ENCODE measurements around the gene CYP2D6. TPM values are rescaled to one million over a fixed set of nuclear protein-coding genes. Genes with fewer than 3 reads are reported as not detected.
"Not testable (repeated sequence)": the region's sequence is repeated elsewhere in the genome, so short reads cannot be mapped to it uniquely, and the experiment has no call there.

Gene CYP2D6
- total RNA-seq, 1 experiment from 2014 or later, result 1.7 TPM

DNA sequence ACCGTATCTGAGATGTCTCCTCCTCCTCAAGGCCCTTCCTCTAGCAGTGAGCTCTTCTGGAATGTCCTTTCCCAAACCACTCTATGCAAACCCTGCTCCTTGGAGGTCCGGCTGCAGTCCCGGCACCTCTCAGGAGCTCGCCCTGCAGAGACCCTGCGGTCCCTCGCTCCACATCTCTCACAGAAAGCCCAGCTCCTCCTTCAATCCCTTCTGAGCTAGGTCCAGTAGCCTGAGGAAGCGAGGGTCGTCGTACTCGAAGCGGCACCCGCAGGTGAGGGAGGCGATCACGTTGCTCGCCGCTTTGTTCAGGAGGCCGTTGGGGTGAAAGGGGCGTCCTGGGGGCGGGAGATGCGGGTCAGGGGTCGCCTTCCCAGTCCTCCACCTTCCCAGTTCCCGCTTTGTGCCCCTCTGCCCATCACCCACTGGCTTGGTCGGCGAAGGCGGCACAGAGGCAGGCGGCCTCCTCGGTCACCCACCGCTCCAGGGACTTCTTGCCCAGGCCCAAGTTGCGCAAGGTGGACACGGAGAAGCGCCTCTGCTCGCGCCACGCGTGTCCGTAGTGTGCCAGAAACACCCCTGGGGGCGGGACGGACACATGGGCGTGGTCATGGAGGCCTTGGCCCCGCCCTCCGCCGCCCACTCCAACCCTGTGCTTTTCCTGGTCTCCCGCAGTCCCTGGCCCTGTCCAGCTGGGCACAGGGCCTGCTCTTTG lies 21.5 kb upstream of the CYP2D6 start:
- Mint-ChIP-seq H3K4me1 (no peaks in the 10 kb centered on the region), H3K9me3 (peaks cover 4% of the 10 kb centered on the region; the same call in 1 of the 2 replicates), H3K36me3 (peaks cover 34% of the 10 kb centered on the region), H3K27me3 (ENCODE audit: low read depth) (no peaks in the 10 kb centered on the region), H3K4me3 (no peak overlapping the region), H3K27ac (no peak overlapping the region)
- no peak for TF ChIP-seq EMX1 (CRISPR knock-in tag; IDR thresholded peaks at IDR 0.05)
- TF ChIP-seq, protein P1, sequence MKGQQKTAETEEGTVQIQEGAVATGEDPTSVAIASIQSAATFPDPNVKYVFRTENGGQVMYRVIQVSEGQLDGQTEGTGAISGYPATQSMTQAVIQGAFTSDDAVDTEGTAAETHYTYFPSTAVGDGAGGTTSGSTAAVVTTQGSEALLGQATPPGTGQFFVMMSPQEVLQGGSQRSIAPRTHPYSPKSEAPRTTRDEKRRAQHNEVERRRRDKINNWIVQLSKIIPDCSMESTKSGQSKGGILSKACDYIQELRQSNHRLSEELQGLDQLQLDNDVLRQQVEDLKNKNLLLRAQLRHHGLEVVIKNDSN (CRISPR knock-in tag; IDR thresholded peaks at IDR 0.05), result no peak
- POLR2A ChIA-PET, result no interaction called here
- CTCF ChIA-PET, result interaction anchor here (0.6 to 1.8 kb wide), 4 partner anchors 17 to 292 kb away, joined by 3 to 5 read pairs (median 3); partner anchors contain the start of gene NDUFA6
- ATAC-seq (peak; percentile 76), DNase-seq (ENCODE audit: low spot score) (peak; percentile 49)

DNA sequence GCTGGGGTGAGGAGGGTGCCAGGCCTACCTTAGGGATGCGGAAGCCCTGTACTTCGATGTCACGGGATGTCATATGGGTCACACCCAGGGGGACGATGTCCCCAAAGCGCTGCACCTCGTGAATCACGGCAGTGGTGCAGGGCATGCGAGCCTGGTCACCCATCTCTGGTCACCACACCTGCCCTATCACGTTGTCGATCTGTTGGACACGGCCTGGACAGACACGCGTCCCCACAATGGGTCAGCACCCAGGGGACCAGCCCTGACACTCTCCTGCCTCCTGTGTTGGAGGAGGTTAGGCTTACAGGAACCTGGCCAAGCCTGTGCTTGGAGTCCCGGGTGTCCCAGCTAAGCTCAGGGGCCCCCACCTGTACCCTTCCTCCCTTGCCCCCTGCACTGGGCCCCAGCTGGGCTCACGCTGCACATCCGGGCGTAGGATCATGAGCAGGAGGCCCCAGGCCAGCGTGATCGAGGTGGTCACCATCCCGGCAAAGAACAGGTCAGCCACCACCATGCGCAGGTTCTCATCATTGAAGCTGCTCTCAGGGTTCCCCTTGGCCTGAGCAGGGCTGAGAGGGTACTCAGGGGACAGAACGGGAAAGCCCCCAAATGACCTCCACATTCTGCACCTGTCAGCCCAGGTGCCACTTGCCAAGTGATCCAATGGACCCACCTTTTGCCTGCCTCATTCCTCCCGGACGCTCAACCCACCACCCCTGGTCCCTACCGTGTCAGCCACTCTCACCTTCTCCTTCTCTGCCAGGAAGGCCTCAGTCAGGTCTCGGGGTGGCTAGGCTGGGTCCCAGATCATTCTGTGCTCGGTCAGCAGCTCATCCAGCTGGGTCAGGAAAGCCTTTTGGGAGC lies 20.3 kb upstream of the CYP2D6 start:
- Mint-ChIP-seq H3K4me3 (no peak overlapping the region), H3K27me3 (ENCODE audit: low read depth) (no peaks in the 10 kb centered on the region), H3K4me1 (no peaks in the 10 kb centered on the region), H3K9me3 (peaks cover 4% of the 10 kb centered on the region; the same call in 1 of the 2 replicates), H3K27ac (no peak overlapping the region), H3K36me3 (peaks cover 31% of the 10 kb centered on the region)
- DNase-seq (ENCODE audit: low spot score) (no peak), ATAC-seq (no peak)
- CTCF ChIA-PET, result interaction anchor here (0.6 to 1.8 kb wide), 2 partner anchors 19 to 293 kb away, joined by 3 to 5 read pairs; no protein-coding TSS in a partner anchor
- POLR2A ChIA-PET, result no interaction called here
- TF ChIP-seq SP1 (CRISPR knock-in tag; conservative IDR thresholded peaks at IDR 0.05), result no peak
- no peak for TF ChIP-seq ATF1 (CRISPR knock-in tag; IDR thresholded peaks at IDR 0.05)
- TF ChIP-seq, protein P2, sequence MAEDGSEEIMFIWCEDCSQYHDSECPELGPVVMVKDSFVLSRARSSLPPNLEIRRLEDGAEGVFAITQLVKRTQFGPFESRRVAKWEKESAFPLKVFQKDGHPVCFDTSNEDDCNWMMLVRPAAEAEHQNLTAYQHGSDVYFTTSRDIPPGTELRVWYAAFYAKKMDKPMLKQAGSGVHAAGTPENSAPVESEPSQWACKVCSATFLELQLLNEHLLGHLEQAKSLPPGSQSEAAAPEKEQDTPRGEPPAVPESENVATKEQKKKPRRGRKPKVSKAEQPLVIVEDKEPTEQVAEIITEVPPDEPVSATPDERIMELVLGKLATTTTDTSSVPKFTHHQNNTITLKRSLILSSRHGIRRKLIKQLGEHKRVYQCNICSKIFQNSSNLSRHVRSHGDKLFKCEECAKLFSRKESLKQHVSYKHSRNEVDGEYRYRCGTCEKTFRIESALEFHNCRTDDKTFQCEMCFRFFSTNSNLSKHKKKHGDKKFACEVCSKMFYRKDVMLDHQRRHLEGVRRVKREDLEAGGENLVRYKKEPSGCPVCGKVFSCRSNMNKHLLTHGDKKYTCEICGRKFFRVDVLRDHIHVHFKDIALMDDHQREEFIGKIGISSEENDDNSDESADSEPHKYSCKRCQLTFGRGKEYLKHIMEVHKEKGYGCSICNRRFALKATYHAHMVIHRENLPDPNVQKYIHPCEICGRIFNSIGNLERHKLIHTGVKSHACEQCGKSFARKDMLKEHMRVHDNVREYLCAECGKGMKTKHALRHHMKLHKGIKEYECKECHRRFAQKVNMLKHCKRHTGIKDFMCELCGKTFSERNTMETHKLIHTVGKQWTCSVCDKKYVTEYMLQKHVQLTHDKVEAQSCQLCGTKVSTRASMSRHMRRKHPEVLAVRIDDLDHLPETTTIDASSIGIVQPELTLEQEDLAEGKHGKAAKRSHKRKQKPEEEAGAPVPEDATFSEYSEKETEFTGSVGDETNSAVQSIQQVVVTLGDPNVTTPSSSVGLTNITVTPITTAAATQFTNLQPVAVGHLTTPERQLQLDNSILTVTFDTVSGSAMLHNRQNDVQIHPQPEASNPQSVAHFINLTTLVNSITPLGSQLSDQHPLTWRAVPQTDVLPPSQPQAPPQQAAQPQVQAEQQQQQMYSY (CRISPR knock-in tag; IDR thresholded peaks at IDR 0.05), result no peak
- TF ChIP-seq GRHL2 (CRISPR knock-in tag; IDR thresholded peaks at IDR 0.05; ENCODE audit: insufficient replicate concordance, severe bottlenecking), result no peak
- no peak for TF ChIP-seq RELA (CRISPR knock-in tag; IDR thresholded peaks at IDR 0.05; ENCODE audit: borderline replicate concordance)
- TF ChIP-seq ERG (CRISPR knock-in tag; IDR thresholded peaks at IDR 0.05), result no peak
- no peak for TF ChIP-seq NFE2L1 (CRISPR knock-in tag; IDR thresholded peaks at IDR 0.05)
- no peak for TF ChIP-seq CREM (CRISPR knock-in tag; IDR thresholded peaks at IDR 0.05)
- no peak for TF ChIP-seq JUN (CRISPR knock-in tag; IDR thresholded peaks at IDR 0.05)
- TF ChIP-seq OVOL2 (CRISPR knock-in tag; IDR thresholded peaks at IDR 0.05; ENCODE audit: borderline replicate concordance), result no peak
- TF ChIP-seq FOXJ3 (CRISPR knock-in tag; IDR thresholded peaks at IDR 0.05; ENCODE audit: borderline replicate concordance), result no peak
- TF ChIP-seq ZBTB43 (CRISPR knock-in tag; IDR thresholded peaks at IDR 0.05), result no peak

DNA sequence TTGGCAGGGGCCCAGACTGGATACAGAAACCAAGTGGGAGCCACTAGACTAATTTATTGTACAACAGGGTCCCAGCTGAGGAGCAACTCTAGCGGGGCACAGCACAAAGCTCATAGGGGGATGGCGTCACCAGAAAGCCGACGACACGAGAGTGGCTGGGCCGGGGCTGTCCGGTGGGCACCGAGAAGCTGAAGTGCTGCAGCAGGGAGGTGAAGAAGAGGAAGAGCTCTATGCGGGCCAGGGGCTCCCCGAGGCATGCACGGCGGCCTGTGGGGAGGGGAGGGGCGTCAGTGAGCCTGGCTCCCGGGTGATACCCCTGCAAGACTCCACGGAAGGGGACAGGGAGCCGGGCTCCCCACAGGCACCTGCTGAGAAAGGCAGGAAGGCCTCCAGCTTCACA lies 19.2 kb upstream of the CYP2D6 start:
- DNase-seq (ENCODE audit: low spot score); H3K4me3 Mint-ChIP-seq; H3K27ac Mint-ChIP-seq; ATAC-seq; H3K9me3 Mint-ChIP-seq; POLR2A ChIA-PET; H3K27me3 Mint-ChIP-seq (ENCODE audit: low read depth); H3K4me1 Mint-ChIP-seq; CTCF ChIA-PET: not testable (repeated sequence)
- peaks cover 24% of the 10 kb centered on the region for H3K36me3 Mint-ChIP-seq
